HEK293 (cell line): ENCODE measurements around the gene TEDC2.

Experiments used
- KLF9 ChIP-seq: fragments of 450-650 bp; formaldehyde crosslinking; IDR thresholded peaks from 2 replicates; pipeline ENCODE4 v1.5.1; 2016; ENCODE audit warnings: missing biosample characterization, missing genetic modification characterization, low read depth
- TRIM28 ChIP-seq: IDR thresholded peaks from 2 replicates; pipeline ENCODE4 v1.6.1; 2011; ENCODE audit warnings: low read length, control low read depth, borderline replicate concordance
- TSHZ1 ChIP-seq: fragments of 450-650 bp; formaldehyde crosslinking; IDR thresholded peaks from 2 replicates; pipeline ENCODE4 v1.5.1; 2016; ENCODE audit warnings: missing biosample characterization, missing genetic modification characterization, borderline replicate concordance
- ZBTB20 ChIP-seq: fragments of 450-650 bp; formaldehyde crosslinking; IDR thresholded peaks from 2 replicates; pipeline ENCODE4 v1.5.1; 2016; ENCODE audit warnings: missing biosample characterization, missing genetic modification characterization
- ZBTB49 ChIP-seq: fragments of 450-650 bp; formaldehyde crosslinking; IDR thresholded peaks from 2 replicates; pipeline ENCODE4 v1.5.1; 2016; ENCODE audit warnings: missing biosample characterization, missing genetic modification characterization, low read depth
- ZFHX2 ChIP-seq: fragments of 450-650 bp; formaldehyde crosslinking; conservative IDR thresholded peaks from 2 replicates; pipeline ENCODE4 v1.5.1; 2016; ENCODE audit warnings: missing biosample characterization, missing genetic modification characterization
- ZNF324 ChIP-seq: fragments of 450-650 bp; formaldehyde crosslinking; IDR thresholded peaks from 2 replicates; pipeline ENCODE4 v1.5.1; 2016; ENCODE audit warnings: missing biosample characterization, missing genetic modification characterization
- ZNF341 ChIP-seq: fragments of 450-650 bp; formaldehyde crosslinking; IDR thresholded peaks from 2 replicates; pipeline ENCODE4; 2016; ENCODE audit warnings: low read depth, missing biosample characterization, missing genetic modification characterization
- ZNF416 ChIP-seq: fragments of 450-650 bp; formaldehyde crosslinking; IDR thresholded peaks from 2 replicates; pipeline ENCODE4 v1.5.1; 2016; ENCODE audit warnings: missing biosample characterization, missing genetic modification characterization
- ZNF433 ChIP-seq: fragments of 450-650 bp; formaldehyde crosslinking; IDR thresholded peaks from 2 replicates; pipeline ENCODE4 v1.5.1; 2016; ENCODE audit warnings: missing biosample characterization, missing genetic modification characterization, low read depth
- ZNF660 ChIP-seq: fragments of 450-650 bp; IDR thresholded peaks from 2 replicates; pipeline ENCODE4 v1.5.1; 2018; ENCODE audit warnings: missing biosample characterization, mild to moderate bottlenecking, missing genetic modification characterization
- ZNF704 ChIP-seq: fragments of 450-650 bp; formaldehyde crosslinking; IDR thresholded peaks from 2 replicates; pipeline ENCODE4 v1.5.1; 2016; ENCODE audit warnings: missing biosample characterization, missing genetic modification characterization
- ZNF776 ChIP-seq: fragments of 450-650 bp; formaldehyde crosslinking; IDR thresholded peaks from 2 replicates; pipeline ENCODE4 v1.5.0; 2017; ENCODE audit warnings: missing biosample characterization, missing genetic modification characterization, borderline replicate concordance
- ZSCAN30 ChIP-seq: fragments of 450-650 bp; IDR thresholded peaks from 2 replicates; pipeline ENCODE4 v1.5.1; 2018; ENCODE audit warnings: missing biosample characterization, mild to moderate bottlenecking, missing genetic modification characterization, moderate library complexity
- ZXDB ChIP-seq: fragments of 450-650 bp; formaldehyde crosslinking; IDR thresholded peaks from 2 replicates; pipeline ENCODE4 v1.5.1; 2016; ENCODE audit warnings: missing biosample characterization, missing genetic modification characterization
- TF ChIP-seq, protein P1 (sequence below): fragments of 450-650 bp; formaldehyde crosslinking; IDR thresholded peaks from 2 replicates; pipeline ENCODE4 v1.5.1; 2017; ENCODE audit warnings: missing biosample characterization, missing genetic modification characterization
- TF ChIP-seq, protein P2 (sequence below): fragments of 450-650 bp; formaldehyde crosslinking; IDR thresholded peaks from 2 replicates; pipeline ENCODE4 v1.5.1; 2016; ENCODE audit warnings: missing biosample characterization, missing genetic modification characterization
- TF ChIP-seq, protein P3 (sequence below): fragments of 450-650 bp; formaldehyde crosslinking; IDR thresholded peaks from 2 replicates; pipeline ENCODE4 v1.5.1; 2016; ENCODE audit warnings: missing biosample characterization, missing genetic modification characterization
- TF ChIP-seq, protein P4 (sequence below): fragments of 450-650 bp; formaldehyde crosslinking; IDR thresholded peaks from 2 replicates; pipeline ENCODE4 v1.5.1; 2016; ENCODE audit warnings: missing biosample characterization, missing genetic modification characterization

Gene TEDC2

GRCh38 chr16:2459647-2460390, at the start of gene TEDC2 (continued):
- no peak for TF ChIP-seq TSHZ1 (tag by site-specific recombination)
- TF ChIP-seq, protein P1, sequence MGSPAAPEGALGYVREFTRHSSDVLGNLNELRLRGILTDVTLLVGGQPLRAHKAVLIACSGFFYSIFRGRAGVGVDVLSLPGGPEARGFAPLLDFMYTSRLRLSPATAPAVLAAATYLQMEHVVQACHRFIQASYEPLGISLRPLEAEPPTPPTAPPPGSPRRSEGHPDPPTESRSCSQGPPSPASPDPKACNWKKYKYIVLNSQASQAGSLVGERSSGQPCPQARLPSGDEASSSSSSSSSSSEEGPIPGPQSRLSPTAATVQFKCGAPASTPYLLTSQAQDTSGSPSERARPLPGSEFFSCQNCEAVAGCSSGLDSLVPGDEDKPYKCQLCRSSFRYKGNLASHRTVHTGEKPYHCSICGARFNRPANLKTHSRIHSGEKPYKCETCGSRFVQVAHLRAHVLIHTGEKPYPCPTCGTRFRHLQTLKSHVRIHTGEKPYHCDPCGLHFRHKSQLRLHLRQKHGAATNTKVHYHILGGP (tag by site-specific recombination), result no peak
- TF ChIP-seq, protein P2, sequence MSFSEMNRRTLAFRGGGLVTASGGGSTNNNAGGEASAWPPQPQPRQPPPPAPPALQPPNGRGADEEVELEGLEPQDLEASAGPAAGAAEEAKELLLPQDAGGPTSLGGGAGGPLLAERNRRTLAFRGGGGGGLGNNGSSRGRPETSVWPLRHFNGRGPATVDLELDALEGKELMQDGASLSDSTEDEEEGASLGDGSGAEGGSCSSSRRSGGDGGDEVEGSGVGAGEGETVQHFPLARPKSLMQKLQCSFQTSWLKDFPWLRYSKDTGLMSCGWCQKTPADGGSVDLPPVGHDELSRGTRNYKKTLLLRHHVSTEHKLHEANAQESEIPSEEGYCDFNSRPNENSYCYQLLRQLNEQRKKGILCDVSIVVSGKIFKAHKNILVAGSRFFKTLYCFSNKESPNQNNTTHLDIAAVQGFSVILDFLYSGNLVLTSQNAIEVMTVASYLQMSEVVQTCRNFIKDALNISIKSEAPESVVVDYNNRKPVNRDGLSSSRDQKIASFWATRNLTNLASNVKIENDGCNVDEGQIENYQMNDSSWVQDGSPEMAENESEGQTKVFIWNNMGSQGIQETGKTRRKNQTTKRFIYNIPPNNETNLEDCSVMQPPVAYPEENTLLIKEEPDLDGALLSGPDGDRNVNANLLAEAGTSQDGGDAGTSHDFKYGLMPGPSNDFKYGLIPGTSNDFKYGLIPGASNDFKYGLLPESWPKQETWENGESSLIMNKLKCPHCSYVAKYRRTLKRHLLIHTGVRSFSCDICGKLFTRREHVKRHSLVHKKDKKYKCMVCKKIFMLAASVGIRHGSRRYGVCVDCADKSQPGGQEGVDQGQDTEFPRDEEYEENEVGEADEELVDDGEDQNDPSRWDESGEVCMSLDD, result no peak
- 0 out of 2 replicates have a peak, but pooled peaks have one; percentile 18 for TF ChIP-seq ZSCAN30 (tag by site-specific recombination)
- peak; percentile 35 for TF ChIP-seq ZFHX2 (tag by site-specific recombination)
- TF ChIP-seq, protein P3, sequence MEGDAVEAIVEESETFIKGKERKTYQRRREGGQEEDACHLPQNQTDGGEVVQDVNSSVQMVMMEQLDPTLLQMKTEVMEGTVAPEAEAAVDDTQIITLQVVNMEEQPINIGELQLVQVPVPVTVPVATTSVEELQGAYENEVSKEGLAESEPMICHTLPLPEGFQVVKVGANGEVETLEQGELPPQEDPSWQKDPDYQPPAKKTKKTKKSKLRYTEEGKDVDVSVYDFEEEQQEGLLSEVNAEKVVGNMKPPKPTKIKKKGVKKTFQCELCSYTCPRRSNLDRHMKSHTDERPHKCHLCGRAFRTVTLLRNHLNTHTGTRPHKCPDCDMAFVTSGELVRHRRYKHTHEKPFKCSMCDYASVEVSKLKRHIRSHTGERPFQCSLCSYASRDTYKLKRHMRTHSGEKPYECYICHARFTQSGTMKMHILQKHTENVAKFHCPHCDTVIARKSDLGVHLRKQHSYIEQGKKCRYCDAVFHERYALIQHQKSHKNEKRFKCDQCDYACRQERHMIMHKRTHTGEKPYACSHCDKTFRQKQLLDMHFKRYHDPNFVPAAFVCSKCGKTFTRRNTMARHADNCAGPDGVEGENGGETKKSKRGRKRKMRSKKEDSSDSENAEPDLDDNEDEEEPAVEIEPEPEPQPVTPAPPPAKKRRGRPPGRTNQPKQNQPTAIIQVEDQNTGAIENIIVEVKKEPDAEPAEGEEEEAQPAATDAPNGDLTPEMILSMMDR (tag by site-specific recombination), result peak; percentile 53; the same call in 1 of the 2 replicates
- no peak for TF ChIP-seq TRIM28
- TF ChIP-seq, protein P4, sequence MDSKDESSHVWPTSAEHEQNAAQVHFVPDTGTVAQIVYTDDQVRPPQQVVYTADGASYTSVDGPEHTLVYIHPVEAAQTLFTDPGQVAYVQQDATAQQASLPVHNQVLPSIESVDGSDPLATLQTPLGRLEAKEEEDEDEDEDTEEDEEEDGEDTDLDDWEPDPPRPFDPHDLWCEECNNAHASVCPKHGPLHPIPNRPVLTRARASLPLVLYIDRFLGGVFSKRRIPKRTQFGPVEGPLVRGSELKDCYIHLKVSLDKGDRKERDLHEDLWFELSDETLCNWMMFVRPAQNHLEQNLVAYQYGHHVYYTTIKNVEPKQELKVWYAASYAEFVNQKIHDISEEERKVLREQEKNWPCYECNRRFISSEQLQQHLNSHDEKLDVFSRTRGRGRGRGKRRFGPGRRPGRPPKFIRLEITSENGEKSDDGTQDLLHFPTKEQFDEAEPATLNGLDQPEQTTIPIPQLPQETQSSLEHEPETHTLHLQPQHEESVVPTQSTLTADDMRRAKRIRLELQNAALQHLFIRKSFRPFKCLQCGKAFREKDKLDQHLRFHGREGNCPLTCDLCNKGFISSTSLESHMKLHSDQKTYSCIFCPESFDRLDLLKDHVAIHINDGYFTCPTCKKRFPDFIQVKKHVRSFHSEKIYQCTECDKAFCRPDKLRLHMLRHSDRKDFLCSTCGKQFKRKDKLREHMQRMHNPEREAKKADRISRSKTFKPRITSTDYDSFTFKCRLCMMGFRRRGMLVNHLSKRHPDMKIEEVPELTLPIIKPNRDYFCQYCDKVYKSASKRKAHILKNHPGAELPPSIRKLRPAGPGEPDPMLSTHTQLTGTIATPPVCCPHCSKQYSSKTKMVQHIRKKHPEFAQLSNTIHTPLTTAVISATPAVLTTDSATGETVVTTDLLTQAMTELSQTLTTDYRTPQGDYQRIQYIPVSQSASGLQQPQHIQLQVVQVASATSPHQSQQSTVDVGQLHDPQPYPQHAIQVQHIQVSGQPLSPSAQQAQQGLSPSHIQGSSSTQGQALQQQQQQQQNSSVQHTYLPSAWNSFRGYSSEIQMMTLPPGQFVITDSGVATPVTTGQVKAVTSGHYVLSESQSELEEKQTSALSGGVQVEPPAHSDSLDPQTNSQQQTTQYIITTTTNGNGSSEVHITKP (tag by site-specific recombination), result no peak; the same call in 1 of the 2 replicates
- TF ChIP-seq ZNF416 (tag by site-specific recombination), result no peak
- peak; percentile 86 for TF ChIP-seq ZXDB
- no peak for TF ChIP-seq ZNF660 (tag by site-specific recombination)
- peak; percentile 93 for TF ChIP-seq KLF9 (tag by site-specific recombination)
- peak; percentile 40; the same call in 1 of the 2 replicates for TF ChIP-seq ZNF341
- TF ChIP-seq ZNF704 (tag by site-specific recombination), result no peak
- TF ChIP-seq ZBTB20 (tag by site-specific recombination), result peak; percentile 88
- no peak for TF ChIP-seq ZNF433 (tag by site-specific recombination)
- TF ChIP-seq ZNF324 (tag by site-specific recombination), result 0 out of 2 replicates have a peak, but pooled peaks have one; percentile 49
- no peak for TF ChIP-seq ZBTB49 (tag by site-specific recombination)
- no peak for TF ChIP-seq ZNF776 (tag by site-specific recombination)
